Measurements from ENCODE around the gene MYBL2. TPM values are rescaled to one million over a fixed set of nuclear protein-coding genes. Genes with fewer than 3 reads are reported as not detected.

Gene MYBL2
- total RNA-seq, 2 donors from 2014 or later: 62.0 to 109 TPM

GRCh38 chr20:43721429-43722152, 54.7 kb downstream of the MYBL2 start:
- H3K4me3 Mint-ChIP-seq: no peak overlapping the region
- no peaks in the 10 kb centered on the region for H3K27me3 Mint-ChIP-seq
- no peak for DNase-seq (ENCODE audit: low spot score)
- H3K27ac Mint-ChIP-seq: no peak overlapping the region
- H3K4me1 Mint-ChIP-seq (ENCODE audit: low read depth in 2 of 2): no peaks in the 10 kb centered on the region
- ATAC-seq: peak in 1 of 2 donors; percentile 45
- H3K9me3 Mint-ChIP-seq: no peaks in the 10 kb centered on the region
- no peaks in the 10 kb centered on the region for H3K36me3 Mint-ChIP-seq

DNA sequence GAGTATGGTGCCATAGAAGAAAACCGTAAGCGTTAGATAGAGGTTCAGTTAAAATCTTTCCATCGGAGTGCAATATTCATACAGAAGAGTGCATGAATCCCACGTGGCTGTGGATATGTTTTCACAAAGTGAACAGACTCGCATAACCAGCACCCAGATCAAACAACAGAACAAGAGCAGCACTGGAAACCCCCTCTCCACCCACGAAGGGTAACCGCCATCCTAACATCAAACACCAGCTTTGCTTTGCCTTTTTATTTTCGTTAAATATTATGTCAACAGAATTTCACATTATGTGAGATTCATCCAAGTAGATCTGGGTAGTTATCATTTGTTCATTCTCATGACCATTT, 55.2 kb downstream of the MYBL2 start:
- DNase-seq (ENCODE audit: low spot score): no peak
- H3K4me1 Mint-ChIP-seq (ENCODE audit: low read depth in 2 of 2): no peaks in the 10 kb centered on the region
- no peaks in the 10 kb centered on the region for H3K36me3 Mint-ChIP-seq
- no peak overlapping the region for H3K27ac Mint-ChIP-seq
- no peak overlapping the region for H3K4me3 Mint-ChIP-seq
- H3K27me3 Mint-ChIP-seq: no peaks in the 10 kb centered on the region
- no peaks in the 10 kb centered on the region for H3K9me3 Mint-ChIP-seq
- no peak for ATAC-seq

DNA sequence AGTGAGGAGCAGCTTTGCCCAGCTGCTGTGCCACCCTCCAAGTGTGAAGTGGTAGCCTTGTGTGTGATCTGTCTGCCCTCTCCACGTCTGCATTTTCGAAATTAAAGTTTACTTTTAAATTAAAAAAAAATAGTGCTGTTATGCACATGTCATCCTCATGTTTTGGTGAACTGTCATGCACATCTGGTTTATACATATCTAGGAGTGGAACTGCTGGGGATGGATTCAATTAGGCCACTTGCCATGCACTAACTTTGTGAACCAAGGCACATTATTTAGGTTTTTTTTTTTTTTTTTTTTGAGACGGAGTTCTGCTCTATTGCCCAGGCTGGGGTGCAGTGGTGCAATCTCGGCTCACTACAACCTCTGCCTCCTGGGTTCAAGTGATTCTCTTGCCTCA, 56.3 kb downstream of the MYBL2 start:
- Mint-ChIP-seq H3K4me3 (no peak overlapping the region), H3K36me3 (no peaks in the 10 kb centered on the region), H3K27ac (no peak overlapping the region), H3K27me3 (no peaks in the 10 kb centered on the region), H3K9me3 (no peaks in the 10 kb centered on the region), H3K4me1 (ENCODE audit: low read depth in 2 of 2) (peaks cover 2 to 3% of the 10 kb centered on the region in 2 donors)
- no peak for DNase-seq (ENCODE audit: low spot score)
- ATAC-seq: no peak

GRCh38 chr20:43723735-43724134, 56.8 kb downstream of the MYBL2 start:
- no peak for DNase-seq (ENCODE audit: low spot score)
- Mint-ChIP-seq H3K9me3 (no peaks in the 10 kb centered on the region), H3K27ac (peak overlapping the region in 1 of 2 donors; percentile 60), H3K36me3 (no peaks in the 10 kb centered on the region), H3K4me1 (ENCODE audit: low read depth in 2 of 2) (peaks cover 8% of the 10 kb centered on the region in 2 donors), H3K27me3 (no peaks in the 10 kb centered on the region), H3K4me3 (no peak overlapping the region)
- no peak for ATAC-seq

GRCh38 chr20:43724383-43724782, 57.5 kb downstream of the MYBL2 start:
- H3K4me3 Mint-ChIP-seq: no peak overlapping the region
- H3K27me3 Mint-ChIP-seq: no peaks in the 10 kb centered on the region
- ATAC-seq (no peak), DNase-seq (ENCODE audit: low spot score) (no peak)
- peak overlapping the region in 1 of 2 donors; percentile 60 for H3K27ac Mint-ChIP-seq
- H3K9me3 Mint-ChIP-seq: no peaks in the 10 kb centered on the region
- peaks cover 11 to 12% of the 10 kb centered on the region in 2 donors for H3K4me1 Mint-ChIP-seq (ENCODE audit: low read depth in 2 of 2)
- no peaks in the 10 kb centered on the region for H3K36me3 Mint-ChIP-seq

DNA sequence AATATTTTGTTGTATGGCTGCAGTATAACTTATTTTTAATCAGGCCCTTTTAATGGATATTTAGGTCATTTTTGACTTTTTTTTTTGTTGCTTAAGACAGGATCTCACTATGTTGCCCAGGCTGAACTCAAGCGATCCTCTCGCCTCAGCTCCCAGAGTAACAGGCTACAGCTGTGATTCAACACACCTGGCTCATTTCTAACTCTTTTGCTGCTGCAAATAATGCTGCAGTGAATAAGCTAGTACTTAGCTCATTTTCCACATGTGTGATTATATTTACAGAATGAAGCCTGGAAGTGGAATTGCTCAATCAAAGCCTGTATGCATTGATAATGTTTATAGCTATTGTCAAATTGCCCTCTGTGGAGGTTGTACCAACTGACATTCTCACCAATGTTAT, 58.8 kb downstream of the MYBL2 start:
- Mint-ChIP-seq H3K27ac (no peak overlapping the region), H3K36me3 (no peaks in the 10 kb centered on the region), H3K4me1 (ENCODE audit: low read depth in 2 of 2) (peaks cover 11 to 12% of the 10 kb centered on the region in 2 donors), H3K27me3 (peaks cover 0 to 2% of the 10 kb centered on the region in 2 donors), H3K9me3 (no peaks in the 10 kb centered on the region), H3K4me3 (no peak overlapping the region)
- ATAC-seq (no peak), DNase-seq (ENCODE audit: low spot score) (no peak)

- Mint-ChIP-seq H3K4me1 (ENCODE audit: low read depth in 2 of 2) (peaks cover 11 to 12% of the 10 kb centered on the region in 2 donors), H3K27me3 (peaks cover 0 to 2% of the 10 kb centered on the region in 2 donors), H3K4me3 (no peak overlapping the region), H3K27ac (no peak overlapping the region), H3K9me3 (no peaks in the 10 kb centered on the region), H3K36me3 (no peaks in the 10 kb centered on the region)
- ATAC-seq: no peak
- no peak for DNase-seq (ENCODE audit: low spot score)
These were observed 59.4 kb downstream of the MYBL2 start for GRCh38 chr20:43726333-43726732.

- Mint-ChIP-seq H3K36me3 (no peaks in the 10 kb centered on the region), H3K9me3 (no peaks in the 10 kb centered on the region), H3K4me1 (ENCODE audit: low read depth in 2 of 2) (peaks cover 11 to 12% of the 10 kb centered on the region in 2 donors), H3K27ac (no peak within 1 kb of the TSS), H3K4me3 (no peak within 1 kb of the TSS), H3K27me3 (peaks cover 0 to 2% of the 10 kb centered on the region in 2 donors)
- ATAC-seq (no peak), DNase-seq (ENCODE audit: low spot score) (no peak)
These were observed 60.0 kb downstream of the MYBL2 start, which contains the start of gene GTSF1L for GRCh38 chr20:43726811-43727338. TSS of gene GTSF1L (minus strand) at chr20:43727002. CDS start at chr20:43726694, 308 bp downstream.

GRCh38 chr20:43727980-43728590, 61.2 kb downstream of the MYBL2 start:
- peaks cover 11 to 12% of the 10 kb centered on the region in 2 donors for H3K4me1 Mint-ChIP-seq (ENCODE audit: low read depth in 2 of 2)
- H3K9me3 Mint-ChIP-seq: no peaks in the 10 kb centered on the region
- no peaks in the 10 kb centered on the region for H3K36me3 Mint-ChIP-seq
- H3K27me3 Mint-ChIP-seq: peaks cover 0 to 2% of the 10 kb centered on the region in 2 donors
- no peak for DNase-seq (ENCODE audit: low spot score)
- H3K4me3 Mint-ChIP-seq: no peak overlapping the region
- H3K27ac Mint-ChIP-seq: peak overlapping the region in 1 of 2 donors; percentile 58
- no peak for ATAC-seq

DNA sequence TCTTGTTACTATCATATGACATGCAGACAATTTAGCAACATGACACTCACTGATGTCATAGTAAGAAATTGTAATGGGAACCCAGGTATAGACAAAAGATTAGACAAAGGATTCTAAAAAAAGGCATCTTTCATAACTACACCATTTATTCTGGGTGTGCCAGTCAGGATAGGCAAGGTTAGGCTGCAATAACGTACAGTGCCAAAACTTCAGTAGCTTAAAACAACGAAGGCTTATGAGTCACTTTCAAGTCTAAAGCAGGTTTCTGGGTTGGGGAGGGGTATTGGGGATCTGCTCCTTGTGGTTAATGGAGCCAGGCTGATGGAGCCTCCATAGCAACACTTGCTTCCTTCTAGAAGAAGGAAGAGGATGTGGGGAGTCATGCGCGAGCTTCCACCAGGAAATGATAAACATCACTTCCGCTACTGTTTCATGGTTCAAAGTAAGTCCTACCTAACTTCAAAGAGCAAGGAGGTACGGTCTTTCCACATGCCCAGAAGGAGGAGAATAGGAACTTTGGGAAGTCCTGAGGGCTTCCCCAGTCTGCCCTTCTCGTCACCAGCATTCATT, 61.9 kb downstream of the MYBL2 start:
- Mint-ChIP-seq H3K27me3 (peaks cover 0 to 3% of the 10 kb centered on the region in 2 donors), H3K4me3 (no peak overlapping the region), H3K27ac (peak overlapping the region in 1 of 2 donors; percentile 58), H3K9me3 (no peaks in the 10 kb centered on the region), H3K36me3 (no peaks in the 10 kb centered on the region), H3K4me1 (ENCODE audit: low read depth in 2 of 2) (peaks cover 11 to 12% of the 10 kb centered on the region in 2 donors)
- ATAC-seq (no peak), DNase-seq (ENCODE audit: low spot score) (no peak)

- Mint-ChIP-seq H3K4me1 (ENCODE audit: low read depth in 2 of 2) (peaks cover 18 to 21% of the 10 kb centered on the region in 2 donors), H3K9me3 (no peaks in the 10 kb centered on the region), H3K4me3 (no peak overlapping the region), H3K27me3 (peaks cover 0 to 5% of the 10 kb centered on the region in 2 donors), H3K36me3 (no peaks in the 10 kb centered on the region), H3K27ac (no peak overlapping the region)
- ATAC-seq (no peak), DNase-seq (ENCODE audit: low spot score) (no peak)
These were observed 64.6 kb downstream of the MYBL2 start for GRCh38 chr20:43731469-43731868.

DNA sequence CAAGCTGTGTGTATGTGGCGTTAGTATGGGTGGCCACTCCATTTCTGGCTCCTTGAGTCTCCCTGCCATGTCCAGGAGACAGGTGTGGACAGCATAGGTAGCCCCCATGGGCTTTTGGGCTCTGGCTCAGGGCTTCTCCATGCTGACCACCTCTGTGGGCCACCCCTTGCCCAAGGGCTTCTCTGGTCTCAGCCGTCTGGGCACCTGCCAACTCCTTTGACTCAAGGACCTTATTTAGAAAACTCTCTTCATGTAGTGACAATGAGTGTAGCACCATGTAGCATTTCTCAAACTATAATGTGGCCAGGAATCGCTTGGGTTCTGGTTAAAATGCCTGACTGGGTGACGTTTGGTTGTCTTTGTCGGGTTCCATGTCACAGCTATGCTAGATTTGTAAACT, 65.0 kb downstream of the MYBL2 start:
- Mint-ChIP-seq H3K9me3 (no peaks in the 10 kb centered on the region), H3K27ac (no peak overlapping the region), H3K4me3 (no peak overlapping the region), H3K4me1 (ENCODE audit: low read depth in 2 of 2) (peaks cover 22 to 26% of the 10 kb centered on the region in 2 donors), H3K36me3 (no peaks in the 10 kb centered on the region), H3K27me3 (peaks cover 0 to 5% of the 10 kb centered on the region in 2 donors)
- ATAC-seq: no peak
- no peak for DNase-seq (ENCODE audit: low spot score)

GRCh38 chr20:43736588-43737158, 69.8 kb downstream of the MYBL2 start:
- H3K36me3 Mint-ChIP-seq: no peaks in the 10 kb centered on the region
- H3K27me3 Mint-ChIP-seq: peaks cover under 1 to 3% of the 10 kb centered on the region in 2 donors
- ATAC-seq: peak; percentile 94 to 96
- peaks cover 23 to 25% of the 10 kb centered on the region in 2 donors for H3K4me1 Mint-ChIP-seq (ENCODE audit: low read depth in 2 of 2)
- no peaks in the 10 kb centered on the region for H3K9me3 Mint-ChIP-seq
- peak overlapping the region; percentile 38 for H3K4me3 Mint-ChIP-seq
- H3K27ac Mint-ChIP-seq: peak overlapping the region; percentile 54 to 84
- DNase-seq (ENCODE audit: low spot score): peak; percentile 87
